Dedifferentiated amniotic fluid mesenchymal stem cell (primary cell): ENCODE data around the gene EEF1AKMT2.
"Not testable (repeated sequence)": the region's sequence is repeated elsewhere in the genome, so short reads cannot be mapped to it uniquely, and the experiment has no call there.

ENCODE experiments used
- DNase-seq: peaks from one replicate; pipeline ENCODE4 v3.0.0-alpha.2; 2016; ENCODE audit errors: extremely low spot score

EEF1AKMT2 gene

GRCh38 chr10:124755581-124755980 is 36.1 kb downstream of the EEF1AKMT2 start:
- DNase-seq: no peak

DNA sequence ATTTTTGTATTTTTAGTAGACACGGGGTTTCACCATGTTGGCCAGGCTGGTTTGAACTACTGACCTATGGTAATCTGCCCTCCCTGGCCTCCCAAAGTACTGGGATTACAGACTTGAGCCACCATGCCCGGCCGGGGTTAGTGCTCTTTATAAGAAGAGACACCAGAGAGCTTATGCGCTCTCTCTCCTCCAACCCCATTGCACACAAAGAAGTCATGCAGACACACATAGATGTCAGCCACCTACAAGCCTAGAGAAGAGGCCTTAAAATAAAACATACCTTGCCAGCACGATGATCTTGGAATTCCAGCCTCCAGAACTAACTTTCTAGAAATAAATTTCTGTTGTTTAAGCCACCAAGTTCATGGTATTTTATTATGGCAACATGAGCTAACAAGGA is 37.5 kb downstream of the EEF1AKMT2 start:
- DNase-seq: no peak

DNA sequence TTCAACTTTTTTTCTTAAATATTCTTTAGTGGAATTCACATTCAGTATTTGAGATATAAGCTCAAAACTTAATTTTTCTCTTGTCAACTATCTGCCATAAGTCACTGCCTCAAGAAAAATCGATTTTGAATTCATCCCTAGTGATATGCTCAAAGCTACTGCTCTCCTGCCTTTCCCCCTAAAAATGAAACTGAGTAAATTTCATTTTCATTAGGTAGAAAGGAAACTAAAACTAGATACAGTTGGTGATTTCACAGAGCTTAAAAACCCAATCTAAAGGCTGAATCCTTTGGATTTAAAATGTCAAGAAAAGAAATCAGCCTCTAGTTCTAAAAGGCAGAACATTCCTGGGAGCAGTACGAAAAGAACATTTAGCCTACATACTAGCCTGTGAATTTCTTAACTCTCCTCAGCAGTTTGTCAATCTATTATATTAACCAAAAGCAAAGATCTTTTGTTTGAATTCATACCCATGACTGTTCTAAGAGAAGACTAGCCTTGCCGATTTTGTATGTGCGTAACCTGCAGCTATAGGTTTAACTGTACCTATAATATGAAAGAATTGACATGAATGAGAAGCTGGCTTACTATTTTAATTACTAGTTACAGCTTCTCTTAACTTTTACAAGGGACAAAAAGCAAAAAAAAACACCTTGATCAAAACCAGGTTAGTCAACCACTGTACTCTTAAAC is 42.6 kb downstream of the EEF1AKMT2 start:
- DNase-seq: no peak

DNA sequence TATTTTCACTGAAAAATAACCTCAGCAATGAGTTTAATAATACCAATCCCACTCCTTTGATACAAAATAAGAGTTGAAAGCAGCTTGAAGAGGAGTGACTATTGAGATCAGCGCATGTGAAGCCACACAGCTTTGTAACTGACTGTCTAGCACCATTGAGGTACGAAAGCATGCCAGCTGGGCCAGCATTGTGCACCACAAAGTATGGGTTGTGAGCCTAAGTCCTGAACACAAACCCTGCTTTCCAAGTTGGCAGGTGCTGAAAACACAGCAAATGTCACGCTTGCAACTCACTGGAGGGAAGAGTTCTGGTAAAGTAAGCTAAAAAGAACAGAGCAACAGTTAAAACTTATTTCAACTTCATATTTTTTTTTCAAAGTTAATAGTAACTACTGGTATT is 43.5 kb downstream of the EEF1AKMT2 start:
- no peak for DNase-seq

GRCh38 chr10:124747745-124748144 is 43.9 kb downstream of the EEF1AKMT2 start:
- DNase-seq: no peak

- DNase-seq: no peak
Observed at GRCh38 chr10:124746992-124747391, 44.7 kb downstream of the EEF1AKMT2 start.

GRCh38 chr10:124746447-124746846 is 45.2 kb downstream of the EEF1AKMT2 start:
- not testable (repeated sequence) for DNase-seq

DNA sequence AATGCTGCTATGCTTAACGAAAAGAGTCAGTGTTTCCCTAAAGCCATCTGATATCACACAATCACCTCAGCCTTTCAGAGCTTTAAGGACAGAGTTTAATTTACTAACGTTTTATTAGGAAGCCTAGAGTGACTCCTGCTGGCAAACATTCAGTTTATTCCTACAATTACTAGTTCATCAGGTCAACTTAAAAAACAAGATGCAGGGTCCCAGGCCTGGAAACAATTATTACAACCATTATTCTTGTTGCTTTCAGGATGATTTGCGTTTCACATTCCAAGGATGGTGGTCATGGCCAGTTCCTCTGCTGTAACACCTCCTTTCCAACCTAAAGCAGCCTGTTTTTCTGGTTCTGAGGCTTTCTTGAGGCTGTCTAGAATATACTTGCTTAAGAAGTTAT is 46.0 kb downstream of the EEF1AKMT2 start:
- DNase-seq: no peak

DNA sequence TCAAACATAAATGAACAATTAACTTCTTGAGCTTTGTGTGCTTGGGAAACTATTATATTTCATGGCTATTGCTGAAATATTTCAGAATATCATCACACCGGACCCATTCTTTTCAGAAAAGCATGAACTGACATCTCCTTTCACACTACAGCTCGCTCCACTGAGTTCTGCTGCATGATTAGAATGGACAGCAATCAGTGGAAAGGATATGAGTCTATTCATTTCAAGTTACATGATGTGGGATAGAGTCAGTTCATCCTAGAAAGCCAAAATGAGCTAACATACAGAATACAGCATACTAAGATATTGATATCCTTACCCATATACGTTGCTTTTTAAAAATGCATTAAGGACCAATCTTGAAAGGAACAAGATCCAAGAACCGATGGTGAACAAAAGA is 46.4 kb downstream of the EEF1AKMT2 start:
- DNase-seq: no peak

- peak; percentile 75 for DNase-seq
Observed at GRCh38 chr10:124744102-124745050, 47.3 kb downstream of the EEF1AKMT2 start, which contains the start of gene FAM53B. FAM53B (minus strand) TSS chr10:124744378; CDS start chr10:124706713, 37,665 bp downstream.

GRCh38 chr10:124743191-124744101 is 48.2 kb downstream of the EEF1AKMT2 start:
- no peak for DNase-seq

DNA sequence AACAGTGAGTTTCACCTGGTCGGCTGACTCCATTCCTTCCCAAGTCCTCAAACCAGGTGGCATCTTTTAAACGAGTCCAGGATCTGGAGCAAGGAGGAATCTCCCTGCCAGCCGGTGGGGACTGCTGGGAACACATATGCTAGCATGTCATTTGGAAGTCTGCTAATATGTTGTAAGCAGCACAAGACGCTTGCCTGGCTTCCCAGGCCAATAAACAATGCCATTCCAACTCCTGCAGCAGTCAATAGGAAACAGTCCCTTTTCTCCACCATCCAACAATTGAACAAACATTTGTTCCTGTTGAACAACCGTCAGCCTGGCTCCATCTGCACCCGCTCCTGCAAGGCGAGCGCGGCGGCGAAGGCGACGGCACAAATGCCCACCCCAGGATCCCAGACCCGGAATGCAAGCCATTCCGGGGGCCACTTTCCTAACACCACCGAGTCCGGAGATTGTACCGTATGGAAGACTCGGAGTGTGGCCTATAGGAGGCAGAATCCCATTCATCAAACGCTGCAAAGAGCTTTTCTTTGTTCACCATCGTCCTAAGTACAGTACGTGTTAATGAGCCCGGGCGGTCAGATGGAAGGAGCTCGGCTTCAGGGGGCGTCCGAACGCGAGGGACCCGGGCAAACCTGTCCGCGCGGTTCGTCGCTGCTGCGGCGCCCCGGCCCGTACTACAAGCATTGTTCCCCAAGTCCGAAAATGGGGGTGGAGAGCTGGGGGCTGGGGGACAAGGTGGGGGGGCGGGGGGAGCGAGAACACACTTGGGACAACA is 49.1 kb downstream of the EEF1AKMT2 start:
- DNase-seq: no peak

DNA sequence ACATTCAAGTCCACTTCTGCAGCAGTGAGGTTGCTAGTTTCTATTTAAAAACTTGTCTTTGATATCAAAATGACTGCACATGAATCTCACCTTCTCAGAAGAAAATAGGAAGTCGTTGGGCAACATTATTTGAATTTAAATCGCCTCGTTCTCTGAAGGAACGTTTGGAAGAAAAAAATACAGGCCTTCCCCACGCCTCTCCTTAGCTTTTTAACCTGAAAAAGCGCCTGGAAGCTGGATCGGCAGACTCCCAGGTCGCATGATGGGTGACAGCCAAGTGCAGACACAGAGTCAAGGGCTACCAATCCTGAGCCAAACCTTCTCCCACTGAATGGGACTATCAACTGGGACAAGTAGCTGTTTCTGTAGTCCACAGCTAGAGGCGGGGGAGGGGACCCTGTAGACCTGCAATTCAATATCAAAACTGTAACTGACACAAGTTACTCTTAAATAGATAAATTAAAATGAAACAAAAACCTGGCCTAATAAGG is 49.7 kb downstream of the EEF1AKMT2 start:
- DNase-seq: no peak

DNA sequence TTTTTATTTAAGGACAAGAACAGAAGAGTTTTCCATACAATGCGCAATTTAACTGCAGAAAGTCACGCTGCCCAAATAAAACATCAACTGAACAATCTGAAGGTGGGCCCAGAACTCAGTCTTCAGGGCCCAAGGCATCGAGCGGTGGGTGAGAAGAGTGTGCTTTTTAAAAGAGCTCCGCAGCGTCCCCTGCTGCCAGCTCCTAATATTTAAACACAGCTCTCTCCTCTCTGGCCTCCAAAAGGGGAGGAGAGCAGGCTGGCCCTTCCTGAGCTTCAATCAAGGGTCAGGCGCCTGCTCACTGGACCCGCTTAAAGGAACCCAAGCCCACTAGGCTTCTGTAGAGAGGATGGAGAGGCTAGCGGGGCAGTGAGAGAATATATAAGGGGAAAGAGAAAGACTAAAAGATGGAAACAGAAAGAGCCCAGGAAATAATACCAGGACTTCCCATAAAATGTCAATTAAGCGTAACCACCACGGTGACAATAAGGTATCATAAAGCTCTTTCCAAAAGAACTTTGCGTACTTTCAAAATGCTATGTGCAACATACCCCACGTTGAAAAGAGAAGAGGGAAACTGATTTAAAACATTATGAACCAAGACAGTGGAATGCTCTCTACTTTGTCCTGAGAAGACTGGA is 50.3 kb downstream of the EEF1AKMT2 start:
- peak; percentile 56 for DNase-seq

DNA sequence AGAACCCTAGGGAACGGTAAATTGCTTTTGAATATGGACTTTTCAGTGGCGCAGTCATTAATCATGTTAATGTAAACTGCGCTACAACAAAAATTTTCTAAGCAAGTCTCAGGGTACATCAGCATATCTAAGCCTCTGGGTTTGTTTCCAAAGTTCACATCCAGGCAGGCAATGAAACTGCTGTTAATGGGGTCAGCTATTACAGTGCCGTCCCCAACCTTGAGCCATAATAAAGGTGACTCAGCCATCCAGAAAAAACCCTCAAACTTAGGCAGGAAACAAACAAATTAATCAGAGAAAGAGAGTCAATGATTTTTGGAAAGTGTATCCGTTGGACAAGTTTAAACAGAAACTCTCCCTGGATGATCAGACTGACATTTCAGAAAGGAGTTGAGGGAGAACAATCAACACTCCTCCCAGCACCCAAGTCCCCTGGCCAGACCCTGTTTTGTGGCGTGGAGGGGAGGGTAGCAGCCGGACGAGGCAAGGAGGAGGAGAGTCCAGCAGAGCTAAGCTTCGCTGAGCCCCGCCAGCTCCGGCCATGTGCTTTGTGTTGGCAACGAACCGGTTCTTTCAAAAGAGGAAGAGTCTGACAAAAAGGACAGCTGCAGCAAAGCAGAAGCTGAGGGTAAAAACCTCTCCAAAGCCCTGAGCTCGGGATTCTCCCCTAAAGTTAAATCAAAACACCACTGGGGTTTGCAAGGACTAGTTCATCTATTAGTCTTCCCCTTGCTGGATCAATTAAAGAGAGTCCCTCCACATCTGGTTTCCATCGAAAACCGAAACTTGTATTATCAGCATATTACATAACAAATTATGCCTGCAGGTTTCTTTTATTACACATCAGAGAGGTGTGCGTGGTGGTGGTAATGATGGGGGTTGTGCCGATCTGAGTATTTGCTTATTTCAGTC is 51.1 kb downstream of the EEF1AKMT2 start:
- no peak for DNase-seq

DNA sequence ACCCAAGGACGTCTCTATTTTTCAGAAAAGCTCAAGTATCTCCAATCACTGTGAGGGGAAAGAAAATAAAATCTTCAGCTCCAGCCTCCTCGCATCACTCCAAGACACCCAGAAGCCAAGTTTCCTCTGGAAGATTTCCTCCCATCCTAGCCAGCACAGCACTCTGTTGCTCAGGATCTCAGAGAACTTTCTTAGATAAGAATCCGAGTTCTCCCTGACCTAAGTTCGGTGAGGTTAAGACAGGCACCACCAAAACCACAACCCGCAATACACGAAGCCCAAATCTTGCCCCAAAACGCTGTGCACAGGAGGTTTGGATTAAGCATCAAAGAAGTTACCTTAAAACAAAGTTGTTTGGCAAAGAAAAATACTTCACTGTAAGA is 51.7 kb downstream of the EEF1AKMT2 start:
- no peak for DNase-seq

- DNase-seq: no peak
Observed at GRCh38 chr10:124739119-124739921, 52.4 kb downstream of the EEF1AKMT2 start.

GRCh38 chr10:124738441-124738840 is 53.2 kb downstream of the EEF1AKMT2 start:
- no peak for DNase-seq
